Fibroblast of mammary gland (primary cell): ENCODE results near the gene TRAF5.

Source experiments
- DNase-seq: peaks from one replicate; pipeline ENCODE4 v3.0.0-alpha.2; 2010; ENCODE audit warnings: low read depth
- H3K4me3 ChIP-seq: 2 replicates; pipeline ENCODE4 v1.5.1; 2011; ENCODE audit warnings: low read depth, mild to moderate bottlenecking, low read length, moderate library complexity; ENCODE audit not compliant: control insufficient read depth
- TF ChIP-seq, protein P1 (sequence below): conservative IDR thresholded peaks from 2 replicates; pipeline ENCODE4 v1.5.1; 2011; ENCODE audit warnings: low read depth, low read length, inconsistent platforms; ENCODE audit not compliant: control insufficient read depth, insufficient read depth

TRAF5 gene

DNA sequence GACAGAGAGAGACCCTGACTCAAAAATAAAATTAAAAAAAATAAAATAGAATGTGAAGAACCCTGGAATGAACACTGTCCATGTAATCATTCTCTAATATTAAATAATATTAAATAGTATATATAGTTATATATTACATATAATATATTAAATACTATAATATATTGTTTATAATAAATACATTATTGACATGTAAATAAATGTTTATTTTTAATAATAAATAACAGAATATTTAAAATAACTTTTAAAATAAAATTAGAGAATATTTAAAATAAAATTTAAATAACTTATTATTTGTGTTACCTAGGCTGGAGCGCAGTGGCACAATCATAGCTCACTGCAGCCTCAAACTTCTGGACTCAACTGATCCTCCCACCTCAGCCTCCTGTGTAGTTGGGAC lies 32.1 kb downstream of the TRAF5 start:
- DNase-seq, result no peak
- TF ChIP-seq, protein P1, sequence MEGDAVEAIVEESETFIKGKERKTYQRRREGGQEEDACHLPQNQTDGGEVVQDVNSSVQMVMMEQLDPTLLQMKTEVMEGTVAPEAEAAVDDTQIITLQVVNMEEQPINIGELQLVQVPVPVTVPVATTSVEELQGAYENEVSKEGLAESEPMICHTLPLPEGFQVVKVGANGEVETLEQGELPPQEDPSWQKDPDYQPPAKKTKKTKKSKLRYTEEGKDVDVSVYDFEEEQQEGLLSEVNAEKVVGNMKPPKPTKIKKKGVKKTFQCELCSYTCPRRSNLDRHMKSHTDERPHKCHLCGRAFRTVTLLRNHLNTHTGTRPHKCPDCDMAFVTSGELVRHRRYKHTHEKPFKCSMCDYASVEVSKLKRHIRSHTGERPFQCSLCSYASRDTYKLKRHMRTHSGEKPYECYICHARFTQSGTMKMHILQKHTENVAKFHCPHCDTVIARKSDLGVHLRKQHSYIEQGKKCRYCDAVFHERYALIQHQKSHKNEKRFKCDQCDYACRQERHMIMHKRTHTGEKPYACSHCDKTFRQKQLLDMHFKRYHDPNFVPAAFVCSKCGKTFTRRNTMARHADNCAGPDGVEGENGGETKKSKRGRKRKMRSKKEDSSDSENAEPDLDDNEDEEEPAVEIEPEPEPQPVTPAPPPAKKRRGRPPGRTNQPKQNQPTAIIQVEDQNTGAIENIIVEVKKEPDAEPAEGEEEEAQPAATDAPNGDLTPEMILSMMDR, result no peak
- H3K4me3 ChIP-seq, result no peak overlapping the region

- TF ChIP-seq, protein P1, result no peak
- no peak overlapping the region for H3K4me3 ChIP-seq
- no peak for DNase-seq
These were observed 33.2 kb downstream of the TRAF5 start for GRCh38 chr1:211359876-211360275.

DNA sequence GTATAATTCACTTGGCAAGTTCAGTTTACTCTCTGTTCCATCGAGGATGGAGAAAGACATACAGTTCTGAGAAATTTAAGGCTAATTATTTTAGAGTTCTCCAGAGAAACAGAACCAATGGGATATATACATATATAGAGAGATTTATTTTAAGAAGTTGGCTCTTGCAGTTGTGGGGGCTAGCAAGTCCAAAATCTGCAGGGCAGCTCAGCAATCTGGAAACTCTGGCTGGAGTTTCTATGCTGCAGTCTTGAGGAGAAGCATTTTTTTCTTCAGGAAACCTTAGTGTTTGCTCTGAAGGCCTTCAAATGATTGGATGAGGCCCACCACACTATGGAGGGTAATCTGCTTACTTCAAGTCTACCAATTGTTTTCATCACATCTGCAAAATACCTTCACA lies 34.6 kb downstream of the TRAF5 start:
- DNase-seq, result no peak
- TF ChIP-seq, protein P1, result no peak
- no peak overlapping the region for H3K4me3 ChIP-seq

DNA sequence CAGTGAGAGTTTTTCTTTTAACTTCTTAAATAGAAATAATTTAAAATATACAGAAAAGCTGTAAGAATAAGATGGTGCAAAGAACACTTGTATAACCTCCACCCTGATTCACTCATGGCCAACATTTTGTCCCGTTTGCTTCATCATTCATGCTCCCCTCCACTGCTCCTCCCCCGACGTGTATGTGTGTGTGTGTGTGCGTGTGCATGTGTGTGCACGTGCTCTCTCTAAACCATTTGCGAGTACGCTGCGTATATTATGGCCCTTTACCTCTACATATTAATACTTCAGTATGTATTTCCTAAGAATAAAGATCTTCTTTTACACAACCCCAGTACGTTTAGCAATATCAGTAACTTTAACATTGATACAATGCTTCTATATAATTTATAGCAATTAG lies 43.0 kb downstream of the TRAF5 start:
- TF ChIP-seq, protein P1, result no peak
- no peak overlapping the region for H3K4me3 ChIP-seq
- no peak for DNase-seq

DNA sequence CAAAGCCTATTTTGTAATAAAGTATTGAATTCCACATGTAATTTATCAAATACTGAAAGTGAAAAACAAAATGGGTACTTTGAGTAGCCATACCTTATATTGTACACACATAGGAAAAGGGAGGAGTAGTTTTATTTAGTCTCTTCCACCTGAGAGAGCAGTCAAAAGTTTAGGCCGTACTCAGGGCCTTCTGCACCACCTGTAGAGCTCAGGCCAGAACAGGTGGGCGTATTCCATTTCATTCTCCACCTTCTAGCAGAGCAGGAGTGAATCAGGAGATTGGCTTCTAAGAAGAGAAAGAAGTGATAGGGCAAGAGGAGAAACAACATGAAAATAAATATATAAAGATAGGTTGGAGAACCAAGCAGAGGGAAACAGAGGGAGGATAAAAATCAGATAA lies 44.0 kb downstream of the TRAF5 start:
- no peak overlapping the region for H3K4me3 ChIP-seq
- no peak for DNase-seq
- TF ChIP-seq, protein P1, result no peak

GRCh38 chr1:211371406-211372105 lies 44.9 kb downstream of the TRAF5 start:
- no peak overlapping the region for H3K4me3 ChIP-seq
- peak; percentile 27 for DNase-seq
- TF ChIP-seq, protein P1, result no peak

- TF ChIP-seq, protein P1, result no peak
- no peak overlapping the region for H3K4me3 ChIP-seq
- DNase-seq, result no peak
These were observed 45.8 kb downstream of the TRAF5 start for GRCh38 chr1:211372463-211372862.
